HEK293T (cell line): ENCODE measurements around the gene WDR73.
"Not testable (repeated sequence)": the region's sequence is repeated elsewhere in the genome, so short reads cannot be mapped to it uniquely, and the experiment has no call there.

ENCODE experiments used
- ARNT ChIP-seq: fragments of 450-650 bp; IDR thresholded peaks from 2 replicates; pipeline ENCODE4 v1.6.1; 2017; ENCODE audit warnings: mild to moderate bottlenecking
- BHLHE40 ChIP-seq: fragments of 450-650 bp; IDR thresholded peaks from 2 replicates; pipeline ENCODE4 v1.6.1; 2016; ENCODE audit warnings: mild to moderate bottlenecking, moderate library complexity, borderline replicate concordance
- CTBP1 ChIP-seq: fragments of 450-650 bp; IDR thresholded peaks from 2 replicates; pipeline ENCODE4 v1.6.1; 2016; ENCODE audit warnings: borderline replicate concordance
- ELF4 ChIP-seq: fragments of 450-650 bp; IDR thresholded peaks from 2 replicates; pipeline ENCODE4 v1.6.1; 2017; ENCODE audit warnings: antibody characterized with exemption
- FOXA1 ChIP-seq: fragments of 450-650 bp; IDR thresholded peaks from 2 replicates; pipeline ENCODE4 v1.6.1; 2016; ENCODE audit warnings: mild to moderate bottlenecking
- FOXK2 ChIP-seq: fragments of 450-650 bp; IDR thresholded peaks from 2 replicates; pipeline ENCODE4 v1.6.1; 2016; ENCODE audit warnings: mild to moderate bottlenecking
- HDGF ChIP-seq: fragments of 450-650 bp; IDR thresholded peaks from 2 replicates; pipeline ENCODE4 v1.6.1; 2017; ENCODE audit warnings: antibody characterized with exemption, borderline replicate concordance
- L3MBTL2 ChIP-seq: fragments of 450-650 bp; conservative IDR thresholded peaks from 2 replicates; pipeline ENCODE4 v1.6.1; 2016; ENCODE audit warnings: mild to moderate bottlenecking
- SP1 ChIP-seq: fragments of 450-650 bp; IDR thresholded peaks from 2 replicates; pipeline ENCODE4 v1.6.1; 2017
- SUZ12 ChIP-seq: fragments of 450-650 bp; IDR thresholded peaks from 2 replicates; pipeline ENCODE4 v1.6.1; 2016; ENCODE audit warnings: mild to moderate bottlenecking

DNA sequence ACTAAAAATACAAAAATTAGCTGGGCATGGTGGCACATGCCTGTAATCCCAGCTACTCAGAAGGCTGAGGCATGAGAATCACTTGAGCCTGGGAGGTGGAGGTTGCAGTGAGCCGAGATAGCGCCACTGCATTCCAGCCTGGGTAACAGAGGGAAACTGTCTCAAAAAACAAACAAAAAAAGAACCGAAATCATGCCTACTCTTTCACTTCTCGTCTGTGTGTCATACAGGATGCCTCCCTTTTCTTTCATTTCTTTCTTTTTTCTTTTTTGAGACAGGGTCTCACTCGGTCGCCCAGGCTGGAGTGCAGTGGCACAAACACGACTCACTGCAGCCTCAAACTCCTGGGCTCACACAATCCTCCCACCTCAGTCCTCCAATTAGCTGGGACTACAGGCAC lies 32.4 kb upstream of the WDR73 start:
- not testable (repeated sequence) for TF ChIP-seq BHLHE40, FOXK2, FOXA1, ARNT, SUZ12, SP1, L3MBTL2, HDGF, CTBP1, ELF4
